Liver (tissue), 9 donors: ENCODE data around the gene C16orf86. TPM values are rescaled to one million over a fixed set of nuclear protein-coding genes. Genes with fewer than 3 reads are reported as not detected.

Experiments used
- DNase-seq: peaks from one replicate; pipeline ENCODE4 v3.0.0-alpha.2; 2017; ENCODE audit warnings: low spot score
- H3K27ac ChIP-seq, 2 donors: one replicate each; pipeline ENCODE4 v1.7.0; 2013; ENCODE audit warnings: inconsistent platforms in 2 of 2, low read length in 2 of 2, control low read depth in 1 of 2, low read depth in 1 of 2, mild to moderate bottlenecking in 1 of 2
- H3K27me3 ChIP-seq, 4 donors: one replicate each; pipeline versions ENCODE4 v1.6.1 to v1.7.0; 2013; ENCODE audit warnings: low read length in 3 of 4, inconsistent platforms in 1 of 4, mild to moderate bottlenecking in 1 of 4, moderate library complexity in 1 of 4; ENCODE audit not compliant: control insufficient read depth in 4 of 4, insufficient read depth in 4 of 4
- H3K36me3 ChIP-seq, 4 donors: one replicate each; pipeline versions ENCODE4 v1.6.1 to v1.7.0; 2013; ENCODE audit warnings: low read length in 3 of 4, mild to moderate bottlenecking in 3 of 4, low read depth in 1 of 4, moderate library complexity in 1 of 4; ENCODE audit not compliant: control insufficient read depth in 4 of 4, insufficient read depth in 3 of 4
- H3K4me1 ChIP-seq, 4 donors: one replicate each; pipeline versions ENCODE4 v1.6.1 to v1.7.0; 2013; ENCODE audit warnings: low read length in 3 of 4, mild to moderate bottlenecking in 3 of 4, moderate library complexity in 1 of 4; ENCODE audit not compliant: control insufficient read depth in 4 of 4, insufficient read depth in 4 of 4
- H3K4me3 ChIP-seq, 3 donors: one replicate each; pipeline versions ENCODE4 v1.6.1 to v1.7.0; 2013; ENCODE audit warnings: low read length in 3 of 3, control low read depth in 1 of 3, low read depth in 1 of 3, mild to moderate bottlenecking in 1 of 3
- H3K9ac ChIP-seq, 2 donors: one replicate each; pipeline ENCODE4 v1.7.0; 2013; ENCODE audit warnings: low read length in 2 of 2, mild to moderate bottlenecking in 2 of 2, moderate library complexity in 2 of 2, control low read depth in 1 of 2, low read depth in 1 of 2
- H3K9me3 ChIP-seq, 4 donors: one replicate each; pipeline versions ENCODE4 v1.6.1 to v1.7.0; 2013; ENCODE audit warnings: low read length in 3 of 4; ENCODE audit not compliant: control insufficient read depth in 4 of 4
- ATF3 ChIP-seq: IDR thresholded peaks from 2 replicates; pipeline ENCODE4 v1.6.1; 2016; ENCODE audit warnings: antibody characterized with exemption
- CTCF ChIP-seq: fragments of 150-350 bp; IDR thresholded peaks from 2 replicates; pipeline ENCODE4 v1.5.1; 2017; ENCODE audit warnings: improper control_type of control experiment, low read depth, low read length; ENCODE audit not compliant: missing input control
- EGR1 ChIP-seq, 2 donors: IDR thresholded peaks; 2 replicates each; pipeline ENCODE4 v1.6.1; 2016 to 2018; ENCODE audit warnings: antibody characterized with exemption in 2 of 2, low read depth in 2 of 2
- FOXA1 ChIP-seq: IDR thresholded peaks from 2 replicates; pipeline ENCODE4 v1.6.1; 2016; ENCODE audit warnings: antibody characterized with exemption
- GABPA ChIP-seq, 2 donors: IDR thresholded peaks in 1 of 2; conservative IDR thresholded peaks in 1 of 2; 2 replicates each; pipeline ENCODE4 v1.6.1; 2016; ENCODE audit warnings: antibody characterized with exemption in 2 of 2, mild to moderate bottlenecking in 1 of 2, moderate library complexity in 1 of 2
- HNF4G ChIP-seq: IDR thresholded peaks from 2 replicates; pipeline ENCODE4 v1.6.1; 2016; ENCODE audit warnings: antibody characterized with exemption
- JUND ChIP-seq, 2 donors: IDR thresholded peaks; 2 replicates each; pipeline ENCODE4 v1.6.1; 2016; ENCODE audit warnings: antibody characterized with exemption in 2 of 2
- NR2F2 ChIP-seq: IDR thresholded peaks from 2 replicates; pipeline ENCODE4 v1.6.1; 2016; ENCODE audit warnings: antibody characterized with exemption
- RAD21 ChIP-seq, 2 donors: IDR thresholded peaks; 2 replicates each; pipeline ENCODE4 v1.6.1; 2016; ENCODE audit warnings: antibody characterized with exemption in 2 of 2, mild to moderate bottlenecking in 2 of 2
- RXRA ChIP-seq, 2 donors: IDR thresholded peaks; 2 replicates each; pipeline ENCODE4 v1.6.1; 2017 to 2018; ENCODE audit warnings: antibody characterized with exemption in 2 of 2, mild to moderate bottlenecking in 1 of 2
- SP1 ChIP-seq: IDR thresholded peaks from 2 replicates; pipeline ENCODE4 v1.6.1; 2018; ENCODE audit warnings: antibody characterized with exemption, mild to moderate bottlenecking
- TAF1 ChIP-seq: conservative IDR thresholded peaks from 2 replicates; pipeline ENCODE4 v1.6.1; 2016; ENCODE audit warnings: antibody characterized with exemption, mild to moderate bottlenecking
- YY1 ChIP-seq: IDR thresholded peaks from 2 replicates; pipeline ENCODE4 v1.6.1; 2016; ENCODE audit warnings: antibody characterized with exemption, mild to moderate bottlenecking
- WGBS: extraction: QIAGEN DNeasy Blood & Tissue Kit; methylation state at CpG from one replicate; pipeline ENCODE4 v1.1.7; 2013; 5-methylcytosine and 5-hydroxymethylcytosine counted together
- polyA plus RNA-seq, 2 donors: library from polyadenylated mRNA; stranded (reverse) in 1 of 2; unstranded in 1 of 2; fragments of 200-250 nt in 1 of 2; fragments of >200 nt in 1 of 2; fragmentation: Nextera tagmentation in 1 of 2; extraction: Ambion mirVana in 1 of 2; gene quantifications; one replicate each; pipeline versions ENCODE4 v1.2.1 to v1.2.3, GENCODE V29; 2013 to 2015
- total RNA-seq, 2 donors: library from RNA; depleted of rRNA; stranded (reverse); fragments of >200 nt; gene quantifications; one replicate each; pipeline ENCODE4 v1.2.3, GENCODE V29; 2014
- TF ChIP-seq, protein P1 (sequence below): IDR thresholded peaks from 2 replicates; pipeline ENCODE4 v1.6.1; 2016; ENCODE audit warnings: antibody characterized with exemption, mild to moderate bottlenecking
- TF ChIP-seq, protein P2 (sequence below): IDR thresholded peaks from 2 replicates; pipeline ENCODE4 v1.6.1; 2016; ENCODE audit warnings: antibody characterized with exemption
- donor health status: healthy.
- donor health status: healthy.
- donor health status: healthy.
- donor health status: healthy.
- donor health status: healthy.

C16orf86 gene
- total and polyA plus RNA-seq, 4 donors: 1.2 to 2.6 (median 2.1) TPM

DNA sequence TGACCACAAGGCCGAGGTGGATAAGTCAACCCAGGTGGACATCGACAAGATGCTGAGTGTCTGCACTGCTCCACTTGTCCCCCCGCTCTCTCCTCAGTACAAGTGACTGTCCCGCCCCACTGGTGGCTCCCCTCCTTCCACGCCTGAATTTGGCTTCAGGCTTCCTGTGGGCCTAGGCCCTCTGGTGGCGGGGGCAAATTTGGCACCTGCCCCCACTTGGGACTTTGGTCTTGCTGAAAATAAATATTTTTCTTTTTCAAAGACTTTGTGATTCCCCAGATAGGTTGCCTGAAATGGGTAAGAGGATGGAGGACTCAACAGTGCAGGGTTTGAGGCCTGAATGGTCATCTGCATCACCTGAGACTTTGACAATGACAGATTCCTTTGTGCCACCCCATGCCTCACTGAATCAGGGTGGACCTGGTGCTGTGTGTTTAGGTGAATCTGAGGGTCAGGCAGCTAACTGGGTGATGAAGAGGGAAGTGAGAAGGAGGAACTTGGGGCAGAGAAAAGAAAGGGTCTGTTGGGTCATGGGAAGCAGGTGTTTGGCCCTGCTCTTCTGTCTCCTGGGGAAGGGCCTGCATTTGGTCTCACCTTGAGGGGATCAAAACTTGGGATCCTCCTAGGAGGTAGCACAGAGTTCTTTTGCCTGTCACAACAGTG lies 2.0 kb downstream of the C16orf86 start:
- TF ChIP-seq SP1 (no peak), YY1 (no peak), TAF1 (no peak), HNF4G (no peak), RXRA (IDR thresholded peaks at IDR 0.05) (no peak), RAD21 (IDR thresholded peaks at IDR 0.05) (no peak), CTCF (peak; percentile 34)
- Histone ChIP-seq H3K9me3 (no peaks in the 10 kb centered on the region), H3K27me3 (no peaks in the 10 kb centered on the region), H3K9ac (no peak overlapping the region), H3K4me1 (peaks cover 23 to 61% (median 44%) of the 10 kb centered on the region in 4 donors), H3K27ac (peak overlapping the region; percentile 0 to 94), H3K36me3 (no peaks in the 10 kb centered on the region), H3K4me3 (no peak overlapping the region)
- no peak for DNase-seq
- 64% methylated on average over 6 of the region's 6 CpGs for WGBS

GRCh38 chr16:67669499-67670101 lies 3.0 kb downstream of the C16orf86 start:
- Histone ChIP-seq H3K36me3 (no peaks in the 10 kb centered on the region), H3K9ac (no peak overlapping the region), H3K9me3 (no peaks in the 10 kb centered on the region), H3K4me1 (peaks cover 23 to 64% (median 47%) of the 10 kb centered on the region in 4 donors), H3K4me3 (no peak overlapping the region), H3K27ac (no peak overlapping the region), H3K27me3 (no peaks in the 10 kb centered on the region)
- no peak for DNase-seq
- 91% methylated on average over 10 of the region's 10 CpGs for WGBS
- TF ChIP-seq FOXA1 (no peak), GABPA (IDR thresholded peaks at IDR 0.05 in 1 of 2, conservative IDR thresholded peaks at IDR 0.05 in 1 of 2) (no peak), ATF3 (no peak), NR2F2 (no peak), RAD21 (IDR thresholded peaks at IDR 0.05) (no peak), TAF1 (no peak), EGR1 (IDR thresholded peaks at IDR 0.05; ENCODE audit: low read depth in 2 of 2) (no peak), HNF4G (no peak), JUND (IDR thresholded peaks at IDR 0.05) (no peak), RXRA (IDR thresholded peaks at IDR 0.05) (no peak)
- TF ChIP-seq, protein P1, sequence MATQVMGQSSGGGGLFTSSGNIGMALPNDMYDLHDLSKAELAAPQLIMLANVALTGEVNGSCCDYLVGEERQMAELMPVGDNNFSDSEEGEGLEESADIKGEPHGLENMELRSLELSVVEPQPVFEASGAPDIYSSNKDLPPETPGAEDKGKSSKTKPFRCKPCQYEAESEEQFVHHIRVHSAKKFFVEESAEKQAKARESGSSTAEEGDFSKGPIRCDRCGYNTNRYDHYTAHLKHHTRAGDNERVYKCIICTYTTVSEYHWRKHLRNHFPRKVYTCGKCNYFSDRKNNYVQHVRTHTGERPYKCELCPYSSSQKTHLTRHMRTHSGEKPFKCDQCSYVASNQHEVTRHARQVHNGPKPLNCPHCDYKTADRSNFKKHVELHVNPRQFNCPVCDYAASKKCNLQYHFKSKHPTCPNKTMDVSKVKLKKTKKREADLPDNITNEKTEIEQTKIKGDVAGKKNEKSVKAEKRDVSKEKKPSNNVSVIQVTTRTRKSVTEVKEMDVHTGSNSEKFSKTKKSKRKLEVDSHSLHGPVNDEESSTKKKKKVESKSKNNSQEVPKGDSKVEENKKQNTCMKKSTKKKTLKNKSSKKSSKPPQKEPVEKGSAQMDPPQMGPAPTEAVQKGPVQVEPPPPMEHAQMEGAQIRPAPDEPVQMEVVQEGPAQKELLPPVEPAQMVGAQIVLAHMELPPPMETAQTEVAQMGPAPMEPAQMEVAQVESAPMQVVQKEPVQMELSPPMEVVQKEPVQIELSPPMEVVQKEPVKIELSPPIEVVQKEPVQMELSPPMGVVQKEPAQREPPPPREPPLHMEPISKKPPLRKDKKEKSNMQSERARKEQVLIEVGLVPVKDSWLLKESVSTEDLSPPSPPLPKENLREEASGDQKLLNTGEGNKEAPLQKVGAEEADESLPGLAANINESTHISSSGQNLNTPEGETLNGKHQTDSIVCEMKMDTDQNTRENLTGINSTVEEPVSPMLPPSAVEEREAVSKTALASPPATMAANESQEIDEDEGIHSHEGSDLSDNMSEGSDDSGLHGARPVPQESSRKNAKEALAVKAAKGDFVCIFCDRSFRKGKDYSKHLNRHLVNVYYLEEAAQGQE: no peak
- TF ChIP-seq, protein P2, sequence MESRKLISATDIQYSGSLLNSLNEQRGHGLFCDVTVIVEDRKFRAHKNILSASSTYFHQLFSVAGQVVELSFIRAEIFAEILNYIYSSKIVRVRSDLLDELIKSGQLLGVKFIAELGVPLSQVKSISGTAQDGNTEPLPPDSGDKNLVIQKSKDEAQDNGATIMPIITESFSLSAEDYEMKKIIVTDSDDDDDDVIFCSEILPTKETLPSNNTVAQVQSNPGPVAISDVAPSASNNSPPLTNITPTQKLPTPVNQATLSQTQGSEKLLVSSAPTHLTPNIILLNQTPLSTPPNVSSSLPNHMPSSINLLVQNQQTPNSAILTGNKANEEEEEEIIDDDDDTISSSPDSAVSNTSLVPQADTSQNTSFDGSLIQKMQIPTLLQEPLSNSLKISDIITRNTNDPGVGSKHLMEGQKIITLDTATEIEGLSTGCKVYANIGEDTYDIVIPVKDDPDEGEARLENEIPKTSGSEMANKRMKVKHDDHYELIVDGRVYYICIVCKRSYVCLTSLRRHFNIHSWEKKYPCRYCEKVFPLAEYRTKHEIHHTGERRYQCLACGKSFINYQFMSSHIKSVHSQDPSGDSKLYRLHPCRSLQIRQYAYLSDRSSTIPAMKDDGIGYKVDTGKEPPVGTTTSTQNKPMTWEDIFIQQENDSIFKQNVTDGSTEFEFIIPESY: no peak
